SJCRH30 (cell line): ENCODE measurements around the gene DENND1A. TPM values are rescaled to one million over a fixed set of nuclear protein-coding genes. Genes with fewer than 3 reads are reported as not detected.
A peak's percentile ranks its signal among the peaks of the same experiment; 100 is the strongest.
"Not testable (repeated sequence)": the region's sequence is repeated elsewhere in the genome, so short reads cannot be mapped to it uniquely, and the experiment has no call there.

ENCODE experiments used
- DNase-seq, 2 experiments: peaks; one replicate each; pipeline ENCODE4 v3.0.0-alpha.2; 2015 to 2020
- H3K27ac ChIP-seq: fragments of 250-450 bp; sonication (Bioruptor Pico); 2 replicates; pipeline ENCODE4 v1.5.1; 2020; ENCODE audit warnings: mild to moderate bottlenecking, moderate library complexity
- H3K27me3 ChIP-seq: fragments of 250-450 bp; sonication (Bioruptor Pico); 2 replicates; pipeline ENCODE4 v1.5.1; 2020; ENCODE audit warnings: mild to moderate bottlenecking, moderate library complexity
- H3K36me3 ChIP-seq: fragments of 250-450 bp; sonication (Bioruptor Pico); 2 replicates; pipeline ENCODE4 v1.5.1; 2020; ENCODE audit warnings: mild to moderate bottlenecking, moderate library complexity
- H3K4me1 ChIP-seq: fragments of 250-450 bp; sonication (Bioruptor Pico); 2 replicates; pipeline ENCODE4 v1.5.1; 2020; ENCODE audit warnings: mild to moderate bottlenecking, moderate library complexity
- H3K4me3 ChIP-seq: fragments of 250-450 bp; sonication (Bioruptor Pico); 2 replicates; pipeline ENCODE4 v1.5.1; 2020; ENCODE audit warnings: mild to moderate bottlenecking, moderate library complexity
- H3K9me3 ChIP-seq: fragments of 250-450 bp; sonication (Bioruptor Pico); replicated peaks from 2 replicates; pipeline ENCODE4 v1.5.1; 2020; ENCODE audit warnings: mild to moderate bottlenecking, moderate library complexity
- total RNA-seq: library from RNA; depleted of rRNA; stranded (reverse); fragments of >200 nt; shearing (Covaris generic); gene quantifications from 2 replicates; pipeline ENCODE4 v1.2.3, GENCODE V29; 2014

Gene DENND1A
- total RNA-seq, 1 experiment from 2014 or later: 41.3 TPM

GRCh38 chr9:123651273-123651672, 278.7 kb downstream of the DENND1A start:
- no peaks in the 10 kb centered on the region for H3K27me3 ChIP-seq
- H3K9me3 ChIP-seq: no peaks in the 10 kb centered on the region
- no peaks in the 10 kb centered on the region; the same call in 1 of the 2 replicates for H3K4me1 ChIP-seq
- H3K36me3 ChIP-seq: peaks cover 9% of the 10 kb centered on the region
- H3K27ac ChIP-seq: no peak overlapping the region
- H3K4me3 ChIP-seq: no peak overlapping the region
- no peak for DNase-seq

GRCh38 chr9:123649909-123650308, 280.0 kb downstream of the DENND1A start:
- H3K27me3 ChIP-seq: no peaks in the 10 kb centered on the region
- H3K4me1 ChIP-seq: no peaks in the 10 kb centered on the region; the same call in 1 of the 2 replicates
- no peak for DNase-seq
- H3K36me3 ChIP-seq: peaks cover 9% of the 10 kb centered on the region
- H3K9me3 ChIP-seq: no peaks in the 10 kb centered on the region
- H3K4me3 ChIP-seq: no peak overlapping the region
- H3K27ac ChIP-seq: no peak overlapping the region

- H3K36me3 ChIP-seq: peaks cover 9% of the 10 kb centered on the region
- DNase-seq: no peak
- no peaks in the 10 kb centered on the region; the same call in 1 of the 2 replicates for H3K4me1 ChIP-seq
- H3K9me3 ChIP-seq: no peaks in the 10 kb centered on the region
- no peak overlapping the region for H3K27ac ChIP-seq
- no peak overlapping the region for H3K4me3 ChIP-seq
- H3K27me3 ChIP-seq: no peaks in the 10 kb centered on the region
Measured at GRCh38 chr9:123647145-123647544, 282.8 kb downstream of the DENND1A start.

DNA sequence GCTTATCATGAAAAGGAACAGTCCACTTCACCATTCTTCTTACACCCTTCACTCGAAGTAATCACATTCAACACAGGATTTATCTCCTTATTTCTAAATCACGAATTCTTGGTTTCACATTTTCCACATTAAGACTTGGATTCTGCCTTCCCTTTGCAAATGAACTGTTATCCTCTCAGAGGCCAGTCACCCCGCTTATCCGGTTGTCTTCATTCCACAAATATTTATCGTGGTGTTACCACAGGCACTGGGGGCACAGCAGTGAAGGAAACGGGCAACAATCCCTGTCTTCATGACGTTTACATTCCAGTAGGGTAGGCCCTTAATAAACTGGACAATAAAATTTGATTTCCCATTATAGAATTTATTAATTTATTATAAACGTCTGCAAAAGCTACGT, 284.2 kb downstream of the DENND1A start:
- no peak overlapping the region for H3K4me3 ChIP-seq
- H3K36me3 ChIP-seq: peaks cover 9% of the 10 kb centered on the region
- no peaks in the 10 kb centered on the region for H3K9me3 ChIP-seq
- H3K27ac ChIP-seq: no peak overlapping the region
- no peaks in the 10 kb centered on the region for H3K27me3 ChIP-seq
- DNase-seq: no peak
- no peaks in the 10 kb centered on the region for H3K4me1 ChIP-seq

DNA sequence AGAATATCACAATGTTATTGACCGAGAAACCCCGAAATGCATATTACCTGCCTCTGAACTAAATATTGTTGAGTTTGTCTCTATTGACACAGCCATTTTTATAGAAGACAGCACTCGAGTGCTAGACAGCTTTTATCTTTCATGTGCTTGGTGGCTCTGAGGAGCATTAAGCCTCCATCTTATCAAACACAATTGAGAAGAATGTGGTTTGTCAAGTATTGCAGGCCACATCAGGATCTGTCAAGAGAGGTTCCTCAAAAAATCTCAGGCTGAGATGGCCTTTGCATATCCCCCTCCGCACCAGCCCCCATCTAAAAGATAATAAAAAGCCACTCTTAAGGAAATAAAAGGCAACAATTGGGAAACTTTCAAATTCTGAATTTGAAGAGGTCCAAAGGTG, 284.8 kb downstream of the DENND1A start:
- Histone ChIP-seq H3K9me3 (no peaks in the 10 kb centered on the region), H3K27me3 (no peaks in the 10 kb centered on the region), H3K36me3 (peaks cover 9% of the 10 kb centered on the region), H3K27ac (no peak overlapping the region), H3K4me1 (no peaks in the 10 kb centered on the region), H3K4me3 (no peak overlapping the region)
- no peak for DNase-seq

DNA sequence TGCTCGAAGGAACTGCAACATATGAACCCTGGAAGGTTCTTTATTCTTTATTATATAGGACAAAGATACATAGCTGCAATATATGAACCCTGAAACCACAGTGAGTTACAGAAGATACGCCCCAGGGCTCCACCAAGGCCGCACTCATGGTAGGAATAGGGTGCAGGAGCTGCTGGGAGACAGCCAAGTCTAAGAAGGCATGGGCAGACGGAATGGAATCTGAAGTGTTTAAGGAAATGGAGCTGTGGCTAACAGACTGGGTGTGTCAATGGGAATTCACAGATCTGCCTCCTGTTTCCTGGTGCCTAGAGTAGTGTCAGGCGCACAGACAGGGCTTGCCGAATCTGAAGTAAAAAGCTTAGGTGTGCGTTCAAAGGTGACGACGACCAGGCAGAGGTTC, 286.4 kb downstream of the DENND1A start:
- no peak for DNase-seq

DNA sequence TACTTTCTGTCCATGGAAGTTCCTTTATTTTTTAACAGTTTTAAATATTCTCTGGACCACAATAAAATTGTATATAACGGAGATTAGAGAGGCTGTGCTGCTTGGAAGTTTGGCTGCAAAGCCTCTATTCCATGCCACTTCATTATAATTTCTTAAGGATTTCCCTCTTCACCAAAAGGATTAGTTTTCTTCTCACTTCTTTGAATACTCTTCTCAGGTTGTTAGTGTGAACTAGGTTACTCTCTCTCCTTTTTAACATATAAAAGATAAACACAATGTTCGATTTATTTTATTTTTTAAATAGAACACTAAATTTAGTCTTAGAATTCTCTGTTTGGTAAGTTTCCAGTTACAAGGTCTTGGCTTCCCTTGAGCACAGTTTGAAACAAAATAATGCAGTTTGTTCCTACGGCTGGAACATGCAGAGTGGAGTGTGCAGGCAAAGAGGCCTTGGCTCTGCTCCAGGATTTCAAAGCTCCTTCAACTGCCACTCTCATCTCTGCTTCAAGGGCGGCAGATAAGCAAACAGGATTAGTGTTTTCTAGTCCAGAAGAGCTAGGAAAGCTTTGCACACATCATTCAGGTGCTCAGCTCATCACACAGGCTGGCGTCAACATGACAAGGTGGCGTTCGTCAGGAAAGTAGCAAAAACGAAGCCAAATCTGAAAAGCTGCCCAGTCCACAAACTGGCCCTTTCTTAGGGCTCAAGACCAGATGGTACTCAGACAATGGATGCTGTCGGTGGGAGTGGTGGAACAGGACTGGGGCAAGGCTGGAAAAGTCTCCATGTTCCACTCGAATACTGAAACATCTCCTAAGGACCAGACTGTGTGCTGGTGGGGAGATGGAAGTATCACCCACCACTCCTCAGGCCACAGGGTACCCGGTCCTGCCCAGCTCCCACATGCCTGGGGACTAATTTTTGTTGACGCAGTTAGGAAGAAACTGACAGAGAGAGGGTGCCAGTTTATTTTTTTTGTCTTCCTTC, 287.3 kb downstream of the DENND1A start:
- Histone ChIP-seq H3K4me3 (no peak overlapping the region), H3K4me1 (no peaks in the 10 kb centered on the region), H3K36me3 (no peaks in the 10 kb centered on the region), H3K27ac (no peak overlapping the region), H3K27me3 (no peaks in the 10 kb centered on the region), H3K9me3 (no peaks in the 10 kb centered on the region)
- DNase-seq: peak in 1 of 2 experiments; percentile 18

More for the DNA sequence above, 286.4 kb downstream of the DENND1A start:
- no peak overlapping the region for H3K4me3 ChIP-seq
- no peaks in the 10 kb centered on the region for H3K27me3 ChIP-seq
- no peaks in the 10 kb centered on the region for H3K9me3 ChIP-seq
- H3K27ac ChIP-seq: no peak overlapping the region
- peaks cover 3% of the 10 kb centered on the region; the same call in 1 of the 2 replicates for H3K36me3 ChIP-seq
- no peaks in the 10 kb centered on the region for H3K4me1 ChIP-seq

GRCh38 chr9:123640792-123641222, 289.1 kb downstream of the DENND1A start:
- H3K9me3 ChIP-seq: no peaks in the 10 kb centered on the region
- no peak overlapping the region for H3K27ac ChIP-seq
- H3K36me3 ChIP-seq: no peaks in the 10 kb centered on the region
- no peak for DNase-seq
- H3K4me1 ChIP-seq: no peaks in the 10 kb centered on the region
- no peak overlapping the region for H3K4me3 ChIP-seq
- no peaks in the 10 kb centered on the region for H3K27me3 ChIP-seq

GRCh38 chr9:123639743-123640142, 290.2 kb downstream of the DENND1A start:
- no peak for DNase-seq
- no peaks in the 10 kb centered on the region for H3K27me3 ChIP-seq
- no peaks in the 10 kb centered on the region for H3K4me1 ChIP-seq
- no peak overlapping the region for H3K27ac ChIP-seq
- no peaks in the 10 kb centered on the region for H3K9me3 ChIP-seq
- H3K36me3 ChIP-seq: no peaks in the 10 kb centered on the region
- no peak overlapping the region for H3K4me3 ChIP-seq

DNA sequence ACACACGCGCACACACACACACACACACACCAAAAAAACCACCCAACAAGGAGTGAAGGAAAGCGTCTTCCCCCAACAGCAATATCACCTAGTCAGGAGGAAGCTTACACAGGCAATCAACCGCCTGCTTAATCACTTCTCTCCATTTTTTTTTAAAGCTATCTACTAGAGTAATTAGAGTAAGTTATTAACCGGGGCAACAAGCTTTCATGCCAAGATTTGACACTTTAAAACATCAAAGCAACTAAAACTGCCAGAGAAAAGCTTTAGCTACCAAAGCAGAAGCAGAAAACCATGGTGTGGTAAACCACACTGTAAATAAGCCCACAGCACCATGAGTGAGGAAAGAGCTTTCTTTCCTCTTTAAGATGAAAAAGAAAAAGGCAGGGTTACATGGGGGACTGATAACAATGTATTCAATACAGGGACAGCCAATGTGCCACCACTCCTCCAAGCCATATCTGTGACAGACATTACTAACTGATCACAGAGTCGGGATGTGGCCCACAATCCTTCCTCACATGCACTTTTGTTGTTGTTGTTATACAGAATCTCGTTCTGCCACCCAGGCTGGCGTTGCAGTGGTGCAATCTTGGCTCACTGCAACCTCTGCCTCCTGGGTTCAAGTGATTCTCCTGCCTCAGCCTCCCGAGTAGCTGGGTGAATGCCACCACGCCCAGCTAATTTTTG, 291.8 kb downstream of the DENND1A start:
- Histone ChIP-seq H3K9me3 (no peaks in the 10 kb centered on the region), H3K36me3 (no peaks in the 10 kb centered on the region), H3K27ac (no peak overlapping the region), H3K4me1 (no peaks in the 10 kb centered on the region), H3K4me3 (no peak overlapping the region), H3K27me3 (no peaks in the 10 kb centered on the region)
- no peak for DNase-seq

DNA sequence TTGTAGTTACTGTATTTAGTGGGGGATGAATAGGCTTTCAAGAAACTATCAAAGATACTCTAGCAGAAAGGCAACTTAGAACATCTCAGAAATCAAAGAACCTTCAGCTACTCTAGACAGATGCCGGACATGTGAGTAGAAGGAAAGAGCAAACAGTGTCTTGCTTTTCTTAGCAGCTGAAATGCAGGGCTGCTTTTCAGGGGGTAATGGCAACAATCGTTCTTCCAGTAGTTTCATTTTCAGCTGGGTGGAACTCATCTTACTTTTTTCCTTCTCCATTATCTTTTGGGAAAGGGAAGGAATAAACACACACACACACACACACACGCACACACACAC, 292.4 kb downstream of the DENND1A start:
- Histone ChIP-seq H3K27ac (no peak overlapping the region), H3K27me3 (no peaks in the 10 kb centered on the region), H3K4me3 (no peak overlapping the region), H3K36me3 (no peaks in the 10 kb centered on the region), H3K4me1 (no peaks in the 10 kb centered on the region), H3K9me3 (no peaks in the 10 kb centered on the region)
- no peak for DNase-seq

- not testable (repeated sequence) for H3K4me3 ChIP-seq, H3K9me3 ChIP-seq, H3K36me3 ChIP-seq, H3K27ac ChIP-seq, H3K27me3 ChIP-seq, DNase-seq, H3K4me1 ChIP-seq
Measured at GRCh38 chr9:123636805-123637204, 293.1 kb downstream of the DENND1A start.

GRCh38 chr9:123631862-123632261, 298.1 kb downstream of the DENND1A start:
- no peaks in the 10 kb centered on the region for H3K9me3 ChIP-seq
- H3K4me3 ChIP-seq: no peak overlapping the region
- no peak overlapping the region for H3K27ac ChIP-seq
- no peaks in the 10 kb centered on the region for H3K4me1 ChIP-seq
- no peaks in the 10 kb centered on the region for H3K27me3 ChIP-seq
- H3K36me3 ChIP-seq: no peaks in the 10 kb centered on the region
- DNase-seq: no peak

- no peaks in the 10 kb centered on the region for H3K9me3 ChIP-seq
- H3K27me3 ChIP-seq: no peaks in the 10 kb centered on the region
- no peaks in the 10 kb centered on the region for H3K4me1 ChIP-seq
- no peaks in the 10 kb centered on the region for H3K36me3 ChIP-seq
- no peak overlapping the region for H3K4me3 ChIP-seq
- no peak for DNase-seq
- H3K27ac ChIP-seq: no peak overlapping the region
Measured at GRCh38 chr9:123630233-123630632, 299.7 kb downstream of the DENND1A start.

- Histone ChIP-seq H3K27me3 (no peaks in the 10 kb centered on the region), H3K27ac (no peak overlapping the region), H3K9me3 (no peaks in the 10 kb centered on the region), H3K36me3 (no peaks in the 10 kb centered on the region), H3K4me1 (no peaks in the 10 kb centered on the region), H3K4me3 (no peak overlapping the region)
- DNase-seq: no peak
Measured at GRCh38 chr9:123629531-123629930, 300.4 kb downstream of the DENND1A start.
